NCI-H1417 (cell line): ENCODE measurements around the gene CLCNKA.
A peak's percentile ranks its signal among the peaks of the same experiment; 100 is the strongest.

Experiments used
- DNase-seq, 3 experiments: peaks; one replicate each; lab custom pipeline; 2025; lab: John Stamatoyannopoulos, UW

CLCNKA gene

DNA sequence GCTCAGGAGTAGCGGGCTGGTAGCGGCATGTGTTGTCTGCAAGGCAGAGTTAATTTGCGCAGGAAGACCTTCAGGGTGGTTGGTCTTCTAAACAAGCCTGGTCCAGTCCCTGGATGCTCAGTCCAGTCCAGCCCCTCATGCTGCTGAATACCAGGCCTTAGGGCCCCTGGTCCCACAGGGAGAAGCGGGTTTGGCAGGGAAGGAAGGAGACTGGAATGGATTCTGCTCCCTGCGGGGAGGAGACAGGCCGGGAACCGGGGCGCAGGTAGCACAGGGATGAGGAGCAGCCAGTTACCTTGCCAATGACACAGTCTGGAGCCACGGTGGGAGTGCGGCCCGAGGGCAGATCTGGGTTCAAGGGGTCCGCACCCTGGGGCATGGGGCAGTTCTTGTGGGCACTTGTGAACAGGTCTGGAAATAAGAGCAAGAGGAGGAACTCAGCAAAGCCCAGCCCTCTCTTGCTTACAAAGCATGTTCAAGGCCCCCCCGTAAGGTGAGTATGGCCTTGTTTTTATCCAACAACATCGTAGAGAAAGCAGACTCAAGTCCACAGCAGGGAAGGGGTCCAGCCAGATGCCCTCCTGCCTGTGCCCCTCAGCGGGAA lies 41.5 kb downstream of the CLCNKA start:
- DNase-seq, result no peak

GRCh38 chr1:16063921-16064320 lies 42.1 kb downstream of the CLCNKA start:
- DNase-seq, result no peak

DNA sequence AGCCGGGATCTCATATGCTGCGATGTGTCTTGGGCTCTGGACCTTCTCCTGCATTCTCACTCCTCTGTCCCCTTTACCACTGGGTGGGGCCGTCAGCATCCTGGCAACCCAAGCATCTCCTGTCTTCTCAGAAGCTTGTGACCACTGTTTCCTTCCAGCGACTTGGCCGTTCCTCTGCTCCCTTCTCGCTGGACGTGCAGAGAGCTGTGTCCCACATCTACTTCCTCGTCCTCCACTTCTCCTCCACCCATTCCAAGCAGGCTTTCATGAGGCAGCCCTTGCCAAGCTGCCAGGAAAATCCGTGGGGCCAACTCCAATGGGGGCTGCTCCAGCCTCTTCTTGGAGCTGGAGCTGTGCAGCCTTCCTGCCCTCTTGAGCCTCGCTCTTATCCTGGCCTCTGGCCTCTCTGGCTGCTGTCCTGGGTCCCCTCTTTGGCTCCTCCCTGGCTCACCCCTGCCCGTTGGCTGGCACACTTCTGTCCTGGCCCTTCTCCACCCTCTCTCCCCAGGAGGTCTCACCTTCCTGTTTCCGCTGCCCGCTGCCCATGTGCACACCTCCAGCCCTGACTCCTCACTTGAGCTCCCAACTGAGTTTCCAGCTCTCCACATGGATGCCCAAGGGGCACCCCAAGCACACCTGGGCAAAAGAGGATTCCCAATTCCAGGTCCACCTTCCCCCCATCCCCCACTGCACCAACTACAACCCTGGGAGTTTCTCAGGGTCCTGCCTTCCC lies 42.9 kb downstream of the CLCNKA start:
- no peak for DNase-seq

- DNase-seq, result no peak
Observed at GRCh38 chr1:16065269-16065576, 43.4 kb downstream of the CLCNKA start.

DNA sequence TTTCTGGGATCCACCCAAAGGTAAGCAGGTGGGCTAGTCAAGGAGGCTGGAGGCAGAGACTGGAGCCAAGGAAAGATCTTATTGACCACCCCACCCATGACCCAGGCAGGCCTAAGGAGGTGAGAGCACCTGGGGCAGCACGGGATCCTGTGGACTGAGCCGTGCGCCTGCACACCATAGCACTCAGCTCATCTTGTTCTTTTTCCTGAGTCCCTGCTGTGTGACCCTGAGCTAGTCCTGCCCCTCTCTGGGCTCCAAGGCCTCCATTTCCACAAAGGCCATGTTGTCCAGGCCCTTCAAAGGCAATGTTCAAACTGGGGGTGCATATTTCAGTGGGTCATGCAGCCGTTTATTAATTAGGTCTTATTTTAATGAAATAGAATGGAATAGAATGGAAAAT lies 44.4 kb downstream of the CLCNKA start:
- no peak for DNase-seq

DNA sequence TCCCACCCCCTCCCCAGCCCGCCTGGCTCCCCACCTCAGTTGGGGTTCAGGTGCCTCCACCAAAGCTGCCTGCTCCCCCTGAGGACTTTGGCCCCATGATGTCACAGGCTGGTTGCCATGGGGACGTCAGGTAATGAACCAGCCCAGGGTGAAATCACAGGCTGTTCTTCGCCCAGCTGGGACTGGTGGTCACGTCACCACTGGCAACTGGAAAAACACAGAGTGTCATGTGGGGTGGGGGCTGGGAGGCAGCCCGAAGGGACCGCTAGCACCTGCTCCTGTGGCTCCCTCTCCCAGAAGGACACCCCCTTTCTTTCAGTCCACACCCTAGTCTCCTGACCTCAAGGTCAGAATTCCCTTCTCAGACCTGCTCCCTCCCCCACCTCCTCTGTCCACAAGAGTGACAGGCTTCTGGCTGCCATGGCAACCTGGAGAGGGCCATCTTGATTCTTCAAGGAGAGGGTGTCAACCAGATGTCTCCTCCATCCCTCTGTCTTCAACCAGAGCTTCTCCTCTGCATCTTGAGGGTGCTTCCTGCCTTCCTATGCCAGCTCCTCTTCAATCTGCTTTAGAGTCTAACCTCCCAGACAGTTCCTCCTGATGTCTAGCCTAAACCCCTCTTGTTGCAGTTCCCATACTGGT lies 45.4 kb downstream of the CLCNKA start:
- DNase-seq, result peak; percentile 29 to 88 (median 84)

DNA sequence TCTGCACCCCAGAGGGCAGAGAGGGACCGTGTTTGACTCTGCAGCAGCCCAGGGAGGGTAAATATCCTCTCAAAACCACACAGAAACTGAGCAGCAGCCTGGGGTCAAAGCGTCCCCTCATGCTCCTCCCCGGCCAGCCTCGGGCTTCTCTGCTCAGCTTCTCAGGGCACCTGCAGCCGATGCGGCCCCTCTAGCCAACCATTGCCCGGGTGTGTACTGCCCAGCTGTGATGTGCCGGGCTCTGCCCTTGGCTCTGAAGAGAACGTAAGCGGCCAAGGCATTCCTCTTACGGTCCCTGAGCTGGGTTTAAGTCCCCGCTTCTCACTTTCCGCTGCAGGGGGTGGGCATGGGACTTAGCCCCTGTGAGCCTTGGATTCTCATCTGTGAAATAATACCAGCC lies 46.1 kb downstream of the CLCNKA start:
- no peak for DNase-seq

- peak in 2 of 3 experiments; percentile 19 to 57 for DNase-seq
Observed at GRCh38 chr1:16068356-16069270, 46.8 kb downstream of the CLCNKA start.

- DNase-seq, result no peak
Observed at GRCh38 chr1:16070640-16071355, 49.0 kb downstream of the CLCNKA start.

DNA sequence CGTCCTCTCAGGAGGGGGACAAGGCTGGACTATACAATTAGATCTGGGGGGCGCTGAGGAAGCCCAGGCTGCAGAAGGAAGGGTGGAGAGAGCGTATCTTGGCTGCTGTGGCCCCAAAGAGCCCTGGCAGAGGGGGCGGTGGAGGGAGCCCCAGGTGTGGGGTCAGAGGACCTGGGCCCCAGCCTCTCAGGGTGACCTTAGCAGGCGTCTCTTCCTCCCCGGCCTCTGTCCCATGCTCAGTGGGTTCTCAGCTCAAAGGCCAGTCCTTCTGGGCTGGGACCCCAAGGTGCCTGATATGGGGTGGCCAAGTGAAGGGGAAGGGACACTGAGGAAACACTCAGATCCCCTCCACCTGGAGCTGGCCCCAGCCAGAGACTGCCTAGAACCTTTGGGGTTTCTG lies 49.8 kb downstream of the CLCNKA start:
- DNase-seq, result no peak

DNA sequence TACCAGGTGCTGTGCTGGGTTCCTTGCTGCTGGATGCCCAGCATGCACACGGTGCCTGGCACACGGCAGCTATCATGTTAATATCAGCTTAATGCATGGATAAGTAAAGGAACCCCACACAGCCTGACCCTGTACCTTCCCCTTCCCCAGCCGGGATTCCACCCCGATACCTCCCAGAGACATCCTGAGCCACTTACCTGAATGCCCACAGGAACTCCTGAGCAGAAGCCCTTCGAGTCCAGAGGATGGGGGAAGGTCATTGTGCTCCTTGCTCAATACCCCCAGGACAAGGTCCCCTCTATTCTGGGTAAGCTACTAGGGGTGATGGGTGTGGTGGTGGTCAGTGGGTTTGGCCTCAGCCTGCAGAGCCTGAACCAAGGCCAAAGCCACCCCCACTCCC lies 50.3 kb downstream of the CLCNKA start:
- no peak for DNase-seq

DNA sequence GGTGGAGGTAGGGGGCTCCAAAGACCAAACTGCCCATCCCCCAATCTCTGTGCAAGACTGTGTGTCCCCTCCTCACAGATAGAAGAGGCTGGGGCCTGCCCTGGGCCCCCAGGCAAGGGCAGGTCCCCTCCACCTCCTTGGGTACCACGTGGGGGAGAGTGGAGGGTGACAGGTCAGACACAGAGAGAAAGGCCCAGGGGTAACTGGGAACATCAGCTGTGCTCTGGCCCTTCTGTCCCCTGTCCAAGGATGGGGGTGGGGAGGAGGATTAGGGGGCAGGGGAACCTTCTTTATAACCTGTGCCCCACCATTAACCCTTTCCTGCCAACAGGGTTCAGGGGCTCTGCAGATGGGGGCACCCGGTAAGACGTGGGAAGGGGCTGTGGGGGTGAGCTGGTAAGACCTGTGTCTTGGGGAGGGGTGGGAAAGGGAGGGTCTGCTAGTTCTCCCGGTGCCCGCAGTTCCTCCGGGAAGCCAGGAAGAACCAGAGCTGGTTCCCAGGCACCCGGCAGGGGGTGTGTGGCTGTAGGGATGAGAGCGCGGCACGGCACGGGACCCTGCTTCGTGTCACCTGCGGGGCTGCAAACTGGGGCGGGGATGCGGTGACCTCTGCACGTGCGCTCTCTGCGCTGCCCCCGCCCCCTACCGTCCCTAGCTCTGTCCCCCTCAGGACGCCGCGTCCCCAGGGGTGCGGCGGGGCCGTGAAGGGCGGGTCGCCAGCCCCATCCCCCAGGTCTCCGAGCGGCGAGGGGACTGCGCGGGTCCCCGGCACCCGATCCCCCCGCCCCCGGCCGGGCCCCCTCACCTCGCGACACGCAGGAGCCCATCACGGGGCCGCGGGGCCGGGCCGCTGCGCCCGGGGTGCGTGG lies 51.0 kb downstream of the CLCNKA start:
- peak in 2 of 3 experiments; percentile 53 to 58 for DNase-seq

DNA sequence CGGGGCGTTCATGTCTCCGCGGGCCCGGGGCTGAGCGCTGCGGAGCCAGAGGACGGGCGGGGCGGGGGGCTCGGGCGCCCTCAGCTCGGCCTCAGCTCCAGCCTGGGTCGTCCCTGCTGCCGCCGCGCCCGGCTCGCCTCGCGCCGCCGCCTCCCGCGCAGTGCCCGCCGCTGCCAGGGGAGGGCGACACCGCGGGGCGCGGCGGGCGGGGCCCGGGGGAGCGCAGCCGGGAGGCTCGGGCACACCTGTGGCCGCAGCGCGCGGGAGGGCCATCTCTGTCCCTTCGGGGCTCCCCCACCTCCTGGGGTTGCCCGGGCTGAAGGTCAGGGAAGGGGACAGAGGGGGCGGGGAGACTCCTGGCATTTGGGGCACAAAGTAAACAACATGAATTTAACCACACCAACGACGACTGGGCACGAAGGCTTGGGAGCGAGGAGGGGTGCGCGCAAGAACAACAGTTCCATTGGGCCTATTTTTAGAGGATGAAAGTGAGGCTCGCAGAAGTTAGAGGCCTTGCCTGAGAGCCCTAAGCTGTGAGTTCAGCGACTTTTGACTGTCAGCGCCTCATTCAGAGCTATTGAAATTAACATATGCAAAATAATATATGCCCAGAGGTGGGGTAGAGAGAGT lies 51.8 kb downstream of the CLCNKA start, which contains the start of gene FAM131C:
FAM131C (minus strand) TSS at position 162 of the 630 bp plus-strand sequence. CDS start 209 bp downstream, outside the sequence.
- peak in 2 of 3 experiments; percentile 52 to 62 for DNase-seq

- no peak for DNase-seq
Observed at GRCh38 chr1:16074217-16074616, 52.4 kb downstream of the CLCNKA start.

DNA sequence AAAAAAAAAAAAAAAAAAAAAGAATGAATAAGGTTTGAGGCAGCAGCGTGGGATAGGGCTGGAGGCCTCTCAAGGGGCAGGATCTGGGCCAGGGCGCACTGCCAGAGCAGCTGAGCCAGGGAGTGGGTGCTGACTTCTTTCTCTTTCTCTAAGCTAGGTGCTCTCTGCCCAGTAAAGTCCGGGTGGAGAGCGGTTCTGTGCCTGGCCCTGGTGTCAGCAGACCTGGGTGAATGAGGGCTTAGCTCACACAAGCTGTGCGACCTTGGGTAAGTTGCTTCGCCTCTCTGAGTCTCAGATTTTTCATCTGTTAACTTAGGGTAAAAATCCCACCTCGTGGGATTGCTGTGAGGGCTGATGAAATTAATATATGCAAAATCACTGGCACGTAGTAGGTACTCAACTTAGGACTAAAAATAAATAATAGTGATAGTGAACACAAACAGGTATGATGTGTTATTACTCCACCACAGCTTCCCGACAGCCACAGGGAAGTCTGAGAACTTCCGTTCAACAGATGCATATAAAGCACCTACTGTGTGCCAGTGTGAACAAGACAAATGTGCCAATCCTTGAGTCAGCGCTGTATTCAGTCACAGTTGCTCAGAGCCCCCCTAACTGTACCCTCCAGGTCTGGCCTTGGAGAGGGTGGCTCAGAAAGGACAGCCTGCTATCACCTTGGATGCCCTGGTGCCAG lies 53.6 kb downstream of the CLCNKA start:
- no peak for DNase-seq

GRCh38 chr1:16076031-16076864 lies 54.4 kb downstream of the CLCNKA start:
- DNase-seq, result no peak

DNA sequence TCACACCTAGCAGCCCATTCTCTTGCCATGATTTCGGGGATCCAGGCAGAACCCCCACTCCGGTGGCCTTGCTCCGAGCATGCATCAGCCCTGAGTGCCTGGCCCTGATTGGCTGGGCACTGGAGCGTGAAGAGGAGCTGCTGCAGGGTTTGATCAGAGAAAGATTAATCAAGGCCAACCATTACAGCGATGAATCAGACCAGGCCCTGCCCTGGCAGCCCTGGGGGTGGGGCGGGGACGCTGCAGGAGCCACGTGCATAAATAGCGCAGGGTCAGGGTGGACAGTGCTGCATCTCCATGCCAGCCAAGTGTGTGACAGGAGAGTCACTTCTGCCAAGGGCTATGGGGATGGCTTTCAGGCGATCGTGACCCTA lies 55.0 kb downstream of the CLCNKA start:
- peak in 2 of 3 experiments; percentile 18 to 38 for DNase-seq

- peak in 1 of 3 experiments; percentile 20 for DNase-seq
Observed at GRCh38 chr1:16077406-16078245, 55.8 kb downstream of the CLCNKA start.
